Mucosa of descending colon (tissue), 3 donors: ENCODE measurements around the gene PIGM. TPM values are rescaled to one million over a fixed set of nuclear protein-coding genes. Genes with fewer than 3 reads are reported as not detected.

Experiments used
- ATAC-seq: fragments of 200-7000 bp; cut with Tn5 transposase; one replicate; pipeline ENCODE4 v1.9.1; 2020; ENCODE audit warnings: mild to moderate bottlenecking, moderate library complexity
- DNase-seq, 3 donors: peaks; one replicate each; pipeline ENCODE4 v3.0.0-alpha.2; 2020
- H3K36me3 ChIP-seq: fragments of 200-600 bp; one replicate; pipeline ENCODE4 v1.8.0; 2021; ENCODE audit warnings: low read depth, mild to moderate bottlenecking
- H3K4me1 ChIP-seq: fragments of 200-600 bp; one replicate; pipeline ENCODE4 v1.8.0; 2021; ENCODE audit warnings: low read depth, mild to moderate bottlenecking
- H3K4me3 ChIP-seq: fragments of 200-600 bp; one replicate; pipeline ENCODE4 v1.8.0; 2021; ENCODE audit warnings: mild to moderate bottlenecking
- H3K9me3 ChIP-seq: fragments of 200-600 bp; one replicate; pipeline ENCODE4 v1.8.0; 2021; ENCODE audit warnings: mild to moderate bottlenecking
- intact Hi-C, 2 donors: fragments of 100-400 bp; cut with DNase I in 1 of 2; cut with micrococcal nuclease in 1 of 2; formaldehyde crosslinking; loops; one replicate each; pipeline versions ENCODE4 v1.11.0 to v1.11.1; 2022; cut with DNase I, micrococcal nuclease
- total RNA-seq, 3 donors: library from RNA; stranded (reverse); fragmentation: NEBNext Ultra II Directional in 2 of 3; extraction: Animal tissue kit (Norgen Biotek cat#: 25700) in 2 of 3; gene quantifications; one replicate each; pipeline versions ENCODE4 v1.2.1 to v1.2.4, GENCODE V29; 2021 to 2023
- TF ChIP-seq, protein P1 (sequence below): fragments of 200-600 bp; IDR thresholded peaks from one replicate; pipeline ENCODE4 v1.8.0; 2022; ENCODE audit warnings: antibody characterized with exemption, mild to moderate bottlenecking
- donor health status: DM: no; HTN: no; CAD: no; lungs with moderate emphysema.
- donor health status: DM: no; HTN: no; CAD: no.
- donor health status: DM: no; HTN: yes; CAD: no.

The PIGM gene
- total RNA-seq, 3 donors from 2014 or later: 5.0 to 6.3 (median 5.9) TPM

DNA sequence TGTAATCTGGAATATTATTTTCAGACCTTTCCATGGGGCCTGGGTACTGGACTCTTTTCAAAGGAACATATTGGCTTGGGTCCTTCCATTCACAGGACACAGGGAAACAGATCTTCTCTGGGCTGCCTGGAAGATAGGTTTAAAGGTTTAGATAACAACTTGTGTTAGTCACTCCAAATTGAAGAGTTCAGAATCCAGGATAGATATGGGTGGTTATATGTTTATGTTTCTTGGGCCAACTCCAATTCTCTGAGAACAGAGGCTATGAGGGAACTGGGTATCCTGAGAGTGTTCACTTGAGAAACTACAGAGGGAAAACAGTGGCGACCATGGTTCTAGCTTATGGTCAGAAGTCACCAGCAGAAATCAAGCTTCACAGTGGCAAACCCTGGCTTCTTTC is 8.7 kb upstream of the PIGM start:
- H3K4me3 ChIP-seq: no peak overlapping the region
- ATAC-seq (no peak), DNase-seq (no peak)
- H3K9me3 ChIP-seq: no peaks in the 10 kb centered on the region
- TF ChIP-seq, protein P1, sequence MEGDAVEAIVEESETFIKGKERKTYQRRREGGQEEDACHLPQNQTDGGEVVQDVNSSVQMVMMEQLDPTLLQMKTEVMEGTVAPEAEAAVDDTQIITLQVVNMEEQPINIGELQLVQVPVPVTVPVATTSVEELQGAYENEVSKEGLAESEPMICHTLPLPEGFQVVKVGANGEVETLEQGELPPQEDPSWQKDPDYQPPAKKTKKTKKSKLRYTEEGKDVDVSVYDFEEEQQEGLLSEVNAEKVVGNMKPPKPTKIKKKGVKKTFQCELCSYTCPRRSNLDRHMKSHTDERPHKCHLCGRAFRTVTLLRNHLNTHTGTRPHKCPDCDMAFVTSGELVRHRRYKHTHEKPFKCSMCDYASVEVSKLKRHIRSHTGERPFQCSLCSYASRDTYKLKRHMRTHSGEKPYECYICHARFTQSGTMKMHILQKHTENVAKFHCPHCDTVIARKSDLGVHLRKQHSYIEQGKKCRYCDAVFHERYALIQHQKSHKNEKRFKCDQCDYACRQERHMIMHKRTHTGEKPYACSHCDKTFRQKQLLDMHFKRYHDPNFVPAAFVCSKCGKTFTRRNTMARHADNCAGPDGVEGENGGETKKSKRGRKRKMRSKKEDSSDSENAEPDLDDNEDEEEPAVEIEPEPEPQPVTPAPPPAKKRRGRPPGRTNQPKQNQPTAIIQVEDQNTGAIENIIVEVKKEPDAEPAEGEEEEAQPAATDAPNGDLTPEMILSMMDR: no peak
- intact Hi-C loops: no loop called here
- H3K4me1 ChIP-seq: no peaks in the 10 kb centered on the region
- H3K36me3 ChIP-seq: no peaks in the 10 kb centered on the region

DNA sequence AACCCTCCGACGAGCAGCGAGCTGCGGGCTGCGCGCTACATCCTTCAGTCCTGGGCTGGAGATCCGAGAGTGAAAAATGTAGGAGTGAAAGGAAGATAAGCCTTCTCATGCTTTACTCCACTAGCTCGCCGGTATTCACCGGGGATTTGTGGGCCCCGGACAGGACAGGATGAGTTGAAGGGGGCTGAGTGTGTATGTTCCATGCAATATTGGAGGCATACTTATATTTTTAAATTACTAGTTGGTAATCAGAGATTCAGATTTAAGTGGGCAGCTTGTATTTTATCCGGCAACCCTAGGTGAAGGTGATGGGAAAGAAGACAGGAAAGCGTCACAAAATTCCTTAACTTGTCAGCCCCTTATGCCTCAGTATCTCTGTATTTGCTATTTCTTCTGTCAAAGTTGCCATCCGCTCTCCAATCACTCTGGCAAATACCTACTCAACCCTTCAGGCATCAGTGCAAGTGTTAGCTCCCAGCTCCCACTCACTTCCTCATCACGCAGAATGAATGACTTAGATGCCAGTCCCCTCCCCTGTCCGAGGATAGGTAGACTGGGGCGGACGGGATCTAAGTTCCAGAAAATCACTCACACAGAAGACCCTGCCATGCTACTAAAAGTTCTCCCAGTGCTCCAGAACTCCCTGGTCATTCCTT is 503 bp upstream of the PIGM start:
- H3K36me3 ChIP-seq: no peaks in the 10 kb centered on the region
- H3K4me1 ChIP-seq: peaks cover 16% of the 10 kb centered on the region
- no peaks in the 10 kb centered on the region for H3K9me3 ChIP-seq
- H3K4me3 ChIP-seq: peak overlapping the region; percentile 72
- intact Hi-C loops: no loop called here
- DNase-seq (peak in 1 of 3 donors; percentile 19), ATAC-seq (peak; percentile 47)
- TF ChIP-seq, protein P1: no peak

DNA sequence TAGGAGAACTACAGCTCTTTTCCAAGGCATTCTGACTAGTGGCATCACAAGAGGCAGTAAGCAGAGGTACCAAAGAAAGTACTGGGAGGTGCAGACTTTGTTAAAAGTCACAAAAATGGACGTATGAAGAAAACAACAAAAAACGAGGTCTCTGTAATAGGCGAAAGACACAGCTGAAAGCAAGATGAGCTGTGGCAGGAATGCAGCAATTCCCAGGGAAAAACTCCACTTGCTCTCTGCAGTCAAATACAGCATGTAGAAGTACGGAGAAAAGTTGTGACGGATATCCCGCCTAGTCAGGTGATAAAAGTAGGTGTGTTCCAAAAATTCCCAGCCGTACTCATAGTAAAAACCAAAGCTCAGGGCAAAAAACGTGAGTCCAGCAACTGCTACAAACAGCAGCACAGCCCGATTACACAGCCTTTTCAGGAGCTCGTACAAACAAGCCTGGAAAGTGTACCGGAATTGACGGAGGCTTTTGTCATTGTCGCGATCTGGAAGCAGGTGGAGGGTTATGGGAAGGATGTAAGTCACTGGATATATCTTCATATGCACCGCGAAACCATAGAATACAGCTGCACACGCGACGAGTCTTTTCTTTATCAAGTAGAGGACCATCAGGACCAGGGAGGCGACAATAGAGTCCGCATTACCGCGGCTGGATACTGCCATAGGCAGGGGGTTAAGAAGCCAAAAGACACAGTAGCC is 979 bp downstream of the PIGM start:
- ATAC-seq (peak; percentile 18), DNase-seq (peak in 1 of 3 donors; percentile 15)
- H3K9me3 ChIP-seq: no peaks in the 10 kb centered on the region
- H3K36me3 ChIP-seq: no peaks in the 10 kb centered on the region
- H3K4me1 ChIP-seq: peaks cover 16% of the 10 kb centered on the region
- intact Hi-C loops: no loop called here
- TF ChIP-seq, protein P1: no peak
- peak overlapping the region; percentile 72 for H3K4me3 ChIP-seq

GRCh38 chr1:160028426-160028825 is 3.4 kb downstream of the PIGM start:
- Histone ChIP-seq H3K4me3 (no peak overlapping the region), H3K36me3 (no peaks in the 10 kb centered on the region), H3K4me1 (peaks cover 16% of the 10 kb centered on the region), H3K9me3 (no peaks in the 10 kb centered on the region)
- ATAC-seq: no peak
- TF ChIP-seq, protein P1: no peak
- intact Hi-C loops: no loop called here
- DNase-seq: no peak

DNA sequence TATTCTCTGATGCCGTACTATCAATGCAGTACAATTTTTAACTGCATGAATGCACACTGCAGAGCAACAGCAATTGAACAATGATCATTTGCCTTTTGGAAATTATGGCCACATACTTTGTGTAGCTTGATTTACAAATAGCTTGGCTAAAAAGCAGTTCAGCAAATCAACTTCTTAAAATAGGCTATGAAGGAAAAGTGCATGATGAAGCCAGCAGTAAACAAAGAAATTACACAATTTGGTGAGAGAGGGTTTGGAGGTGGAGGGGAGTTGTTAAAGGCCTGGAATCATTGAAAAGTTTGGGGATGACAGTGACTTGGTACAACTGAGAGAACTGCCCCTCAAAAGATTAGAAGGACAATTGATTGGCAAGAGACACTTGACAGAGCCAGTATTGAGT is 6.5 kb downstream of the PIGM start:
- ATAC-seq: no peak

More for the DNA sequence above, 6.5 kb downstream of the PIGM start:
- DNase-seq: no peak
- no peaks in the 10 kb centered on the region for H3K36me3 ChIP-seq
- H3K4me1 ChIP-seq: peaks cover 9% of the 10 kb centered on the region
- H3K9me3 ChIP-seq: no peaks in the 10 kb centered on the region
- intact Hi-C loops: no loop called here
- TF ChIP-seq, protein P1: no peak
- no peak overlapping the region for H3K4me3 ChIP-seq
